ENCODE measurements around the gene SOBP.
"Not testable (repeated sequence)": the region's sequence is repeated elsewhere in the genome, so short reads cannot be mapped to it uniquely, and the experiment has no call there.

SOBP gene

DNA sequence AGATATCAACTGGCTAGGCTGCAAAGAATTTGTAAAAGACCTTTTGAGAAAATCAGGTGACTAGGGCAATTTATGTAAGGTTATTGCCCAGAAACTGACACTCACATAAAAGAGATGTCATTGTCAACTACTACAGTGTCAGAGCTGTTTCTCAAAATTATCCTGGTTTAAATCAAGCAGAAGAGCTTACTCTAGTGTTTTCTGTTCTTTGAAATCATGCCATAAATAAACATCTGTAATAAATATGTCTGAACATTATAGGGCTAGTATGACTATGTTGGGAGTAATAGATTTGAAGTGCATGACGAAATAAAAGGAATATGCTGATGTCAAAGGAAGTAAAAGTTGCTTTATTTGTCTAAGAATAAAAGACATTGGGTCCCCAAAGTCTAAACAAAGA, 19.6 kb upstream of the SOBP start:
- Histone ChIP-seq H3K27me3 (ENCODE audit: low read depth) (no peaks in the 10 kb centered on the region), H3K9me3 (no peaks in the 10 kb centered on the region), H3K36me3 (replicated peaks) (no peaks in the 10 kb centered on the region), H3K4me1 (no peaks in the 10 kb centered on the region), H3K4me3 (no peak overlapping the region)
- no peak for DNase-seq (ENCODE audit: low spot score in 2 of 2)
- in situ Hi-C loops (cut with MboI; ENCODE audit: low sequenced_read_pairs), result no loop called here

DNA sequence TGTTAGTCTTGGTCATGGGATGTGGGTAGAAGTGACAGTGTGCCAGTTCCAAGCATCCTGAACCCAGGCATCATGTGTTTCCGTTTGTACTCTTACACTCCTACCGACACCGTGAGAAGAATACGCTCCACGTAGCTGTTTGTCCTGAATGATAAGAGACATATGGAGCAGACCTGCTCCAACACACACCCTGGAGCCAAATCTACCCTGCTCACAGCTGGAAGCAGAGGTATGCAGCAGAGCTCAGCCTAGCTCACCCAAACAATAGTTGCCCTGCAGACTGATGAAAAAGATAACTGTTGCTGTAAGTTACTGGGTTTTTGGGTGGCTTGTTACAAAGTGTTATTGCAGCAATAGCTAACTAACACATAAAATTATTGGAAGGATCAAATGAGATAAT, 16.3 kb upstream of the SOBP start:
- H3K4me3 ChIP-seq, result no peak overlapping the region
- no peaks in the 10 kb centered on the region; the same call in 1 of the 2 replicates for H3K36me3 ChIP-seq (replicated peaks)
- H3K27me3 ChIP-seq (ENCODE audit: low read depth), result no peaks in the 10 kb centered on the region
- no peak for DNase-seq (ENCODE audit: low spot score in 2 of 2)
- H3K4me1 ChIP-seq, result no peaks in the 10 kb centered on the region
- no peaks in the 10 kb centered on the region for H3K9me3 ChIP-seq
- in situ Hi-C loops (cut with MboI; ENCODE audit: low sequenced_read_pairs), result no loop called here

DNA sequence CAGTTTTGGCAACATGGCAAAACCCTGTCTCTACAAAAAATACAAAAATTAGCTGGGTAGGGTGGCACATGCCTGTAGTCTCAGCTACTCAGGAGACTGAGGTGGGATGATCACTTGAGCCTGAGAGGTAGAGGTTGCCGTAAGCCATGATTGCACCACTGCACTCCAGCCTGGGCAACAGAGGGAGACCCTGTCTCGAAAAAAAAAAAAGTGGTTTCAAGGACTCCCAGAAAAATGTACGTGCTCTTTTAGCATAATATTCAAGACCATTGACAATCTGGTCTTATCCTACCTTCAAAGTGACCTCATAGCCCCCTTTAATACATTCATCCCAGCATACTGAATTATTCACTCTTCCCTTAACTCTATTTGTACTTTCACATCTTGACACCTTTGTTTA, 14.6 kb upstream of the SOBP start:
- H3K4me3 ChIP-seq; H3K36me3 ChIP-seq (replicated peaks); DNase-seq (ENCODE audit: low spot score in 2 of 2); H3K27me3 ChIP-seq (ENCODE audit: low read depth); H3K4me1 ChIP-seq; in situ Hi-C loops (cut with MboI; ENCODE audit: low sequenced_read_pairs); H3K9me3 ChIP-seq: not testable (repeated sequence)

DNA sequence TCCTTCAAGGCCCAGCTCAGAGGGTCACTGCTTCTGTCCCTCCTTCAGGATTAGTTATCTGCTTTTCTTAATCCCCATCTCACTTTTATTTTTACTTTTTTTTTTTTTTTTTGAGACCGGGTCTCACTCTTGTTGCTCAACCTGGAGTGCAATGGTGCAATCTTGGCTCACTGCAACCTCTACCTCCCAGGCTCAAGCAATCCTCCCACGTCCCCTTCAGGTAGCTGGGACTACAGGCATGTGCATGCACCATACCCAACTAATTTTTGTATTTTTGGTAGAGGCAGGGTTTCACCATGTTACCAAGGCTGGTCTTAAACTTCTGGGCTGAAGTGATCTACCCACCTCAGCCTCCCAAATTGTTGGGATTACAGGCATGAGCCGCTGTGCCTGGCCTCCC, 14.1 kb upstream of the SOBP start:
- DNase-seq (ENCODE audit: low spot score in 2 of 2); in situ Hi-C loops (cut with MboI; ENCODE audit: low sequenced_read_pairs); H3K4me3 ChIP-seq; H3K9me3 ChIP-seq; H3K4me1 ChIP-seq; H3K27me3 ChIP-seq (ENCODE audit: low read depth); H3K36me3 ChIP-seq (replicated peaks): not testable (repeated sequence)

DNA sequence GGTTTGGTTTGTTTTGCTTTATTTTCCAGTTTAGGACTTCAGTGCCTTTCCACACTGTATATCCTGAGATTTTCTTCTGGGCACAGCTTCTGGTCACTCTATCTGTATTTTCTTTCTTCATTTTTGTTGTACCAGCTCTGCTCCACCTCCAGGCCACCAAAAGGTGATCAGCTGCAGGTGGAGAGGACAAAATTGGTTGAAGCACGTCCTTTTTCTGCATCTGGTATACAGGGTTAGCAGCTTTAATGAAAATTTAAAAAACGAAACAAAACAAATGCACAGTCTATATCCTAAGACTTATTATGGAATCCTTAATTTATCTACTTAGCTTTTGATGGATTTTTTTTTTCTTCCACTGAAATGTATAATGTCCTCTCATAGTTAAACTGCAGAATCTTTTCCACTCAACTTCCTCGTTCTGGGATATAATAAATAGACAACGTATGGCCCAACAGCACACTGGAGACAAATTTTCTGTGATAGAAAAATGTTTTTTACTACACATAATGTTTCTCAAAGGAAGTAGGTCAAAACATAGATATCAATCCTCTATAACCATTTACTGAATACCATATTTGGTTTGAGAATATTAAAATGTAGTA, 10.7 kb upstream of the SOBP start:
- in situ Hi-C loops (cut with MboI; ENCODE audit: low sequenced_read_pairs), result no loop called here
- Histone ChIP-seq H3K27me3 (ENCODE audit: low read depth) (no peaks in the 10 kb centered on the region), H3K36me3 (replicated peaks) (no peaks in the 10 kb centered on the region; the same call in 1 of the 2 replicates), H3K4me3 (no peak overlapping the region), H3K9me3 (no peaks in the 10 kb centered on the region), H3K4me1 (peaks cover 9% of the 10 kb centered on the region)
- no peak for DNase-seq (ENCODE audit: low spot score in 2 of 2)

DNA sequence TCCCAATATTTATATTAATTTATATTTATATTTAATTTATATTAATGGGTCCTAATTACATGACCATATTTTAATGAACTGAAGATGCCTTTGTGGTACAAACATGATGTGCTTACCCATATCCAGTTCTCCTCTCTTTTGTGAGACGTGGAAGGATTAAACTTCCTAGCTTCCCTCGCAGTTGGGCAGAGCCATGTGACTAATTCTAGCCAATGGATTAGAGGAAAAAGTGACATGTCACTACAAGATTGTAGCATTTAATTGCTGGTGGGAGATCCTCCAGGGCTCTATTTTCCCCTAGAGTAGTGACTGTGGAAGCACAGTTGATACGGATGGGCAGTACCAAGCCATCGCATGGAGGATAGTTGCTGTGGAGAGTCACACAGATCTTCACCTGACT, 4.8 kb upstream of the SOBP start:
- Histone ChIP-seq H3K4me3 (no peak overlapping the region), H3K36me3 (replicated peaks) (no peaks in the 10 kb centered on the region), H3K9me3 (no peaks in the 10 kb centered on the region), H3K4me1 (peaks cover 25% of the 10 kb centered on the region), H3K27me3 (ENCODE audit: low read depth) (no peaks in the 10 kb centered on the region)
- in situ Hi-C loops (cut with MboI; ENCODE audit: low sequenced_read_pairs), result no loop called here
- DNase-seq (ENCODE audit: low spot score in 2 of 2), result no peak

DNA sequence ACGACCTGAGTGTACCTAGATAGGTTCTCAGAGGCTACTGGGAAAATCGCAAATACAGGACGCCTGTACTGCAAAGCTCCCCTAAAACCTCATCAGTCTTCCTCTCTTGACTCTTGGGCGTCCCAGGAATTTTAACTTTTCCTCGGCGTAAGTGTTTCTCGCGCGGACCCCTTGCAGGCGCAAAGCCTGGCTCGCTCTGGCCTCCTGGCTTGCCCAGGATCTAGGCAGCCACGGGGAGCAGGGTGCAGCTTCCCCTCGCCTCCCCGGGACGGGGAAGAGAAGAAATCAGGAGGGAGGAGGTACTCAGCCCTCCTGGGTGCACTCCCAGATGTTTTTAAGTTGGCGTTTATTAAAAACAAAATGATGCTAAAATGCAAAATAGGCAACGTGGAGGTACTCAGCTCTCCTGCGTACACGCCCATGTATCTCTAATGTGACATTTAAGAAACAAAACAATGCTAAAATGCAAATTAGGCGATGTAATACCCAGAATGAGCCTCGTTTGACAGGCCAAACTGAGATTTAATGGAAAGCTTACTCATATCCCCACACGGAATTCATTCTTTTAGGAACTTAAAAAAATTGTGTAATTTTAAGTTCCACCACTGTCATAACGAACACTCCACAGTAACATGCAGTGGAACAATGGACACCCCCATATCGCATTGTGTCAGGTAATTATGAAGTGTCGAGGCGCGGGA, 1.6 kb upstream of the SOBP start:
- no peaks in the 10 kb centered on the region for H3K36me3 ChIP-seq (replicated peaks)
- no peaks in the 10 kb centered on the region for H3K9me3 ChIP-seq
- DNase-seq (ENCODE audit: low spot score in 2 of 2), result peak in 1 of 2 experiments; percentile 48
- in situ Hi-C loops (cut with MboI; ENCODE audit: low sequenced_read_pairs), result no loop called here
- H3K4me1 ChIP-seq, result peaks cover 21% of the 10 kb centered on the region
- H3K27me3 ChIP-seq (ENCODE audit: low read depth), result no peaks in the 10 kb centered on the region
- peak overlapping the region; percentile 57 for H3K4me3 ChIP-seq

DNA sequence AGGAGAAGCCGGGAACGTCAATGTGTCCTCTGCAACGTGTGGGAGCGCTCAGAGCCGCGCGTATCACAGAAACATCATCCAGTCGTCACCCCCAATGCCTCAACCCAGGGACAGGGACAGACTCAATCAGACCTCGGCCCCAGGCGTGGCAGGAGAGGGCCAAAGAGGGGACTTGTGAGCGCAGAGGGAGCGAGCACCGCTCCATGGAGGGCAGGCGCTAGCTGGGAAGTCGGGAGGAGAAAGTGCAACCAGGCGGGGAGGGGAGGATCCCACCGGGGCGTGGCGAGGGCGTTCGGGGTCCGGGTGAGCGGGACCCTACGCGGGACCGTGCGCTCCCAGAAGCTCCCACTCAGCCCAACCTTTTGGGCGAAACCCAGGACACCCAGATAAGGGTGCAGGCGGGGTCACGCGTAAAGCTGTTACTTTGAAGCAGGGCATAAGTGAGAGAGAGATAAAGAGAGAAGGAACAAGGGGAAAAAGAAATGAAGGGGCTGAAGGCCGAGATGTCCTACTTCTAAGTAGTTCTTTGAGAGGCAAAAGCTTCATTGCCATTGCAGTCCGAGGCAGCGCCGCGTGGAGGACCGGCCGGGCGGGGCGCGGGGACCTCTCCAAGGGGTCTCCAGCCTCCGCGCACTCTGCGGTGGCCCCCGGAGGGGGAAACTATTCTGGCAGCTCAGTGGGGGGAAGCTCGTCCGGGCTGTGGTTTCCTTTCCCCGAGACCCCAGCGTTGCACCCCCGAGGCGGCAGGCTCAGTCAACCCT, 862 bp upstream of the SOBP start:
- Histone ChIP-seq H3K27me3 (ENCODE audit: low read depth) (no peaks in the 10 kb centered on the region), H3K9me3 (no peaks in the 10 kb centered on the region), H3K4me1 (peaks cover 28% of the 10 kb centered on the region), H3K36me3 (replicated peaks) (no peaks in the 10 kb centered on the region), H3K4me3 (peak overlapping the region; percentile 57)
- peak; percentile 55 to 85 for DNase-seq (ENCODE audit: low spot score in 2 of 2)
- in situ Hi-C loops (cut with MboI; ENCODE audit: low sequenced_read_pairs), result no loop called here

DNA sequence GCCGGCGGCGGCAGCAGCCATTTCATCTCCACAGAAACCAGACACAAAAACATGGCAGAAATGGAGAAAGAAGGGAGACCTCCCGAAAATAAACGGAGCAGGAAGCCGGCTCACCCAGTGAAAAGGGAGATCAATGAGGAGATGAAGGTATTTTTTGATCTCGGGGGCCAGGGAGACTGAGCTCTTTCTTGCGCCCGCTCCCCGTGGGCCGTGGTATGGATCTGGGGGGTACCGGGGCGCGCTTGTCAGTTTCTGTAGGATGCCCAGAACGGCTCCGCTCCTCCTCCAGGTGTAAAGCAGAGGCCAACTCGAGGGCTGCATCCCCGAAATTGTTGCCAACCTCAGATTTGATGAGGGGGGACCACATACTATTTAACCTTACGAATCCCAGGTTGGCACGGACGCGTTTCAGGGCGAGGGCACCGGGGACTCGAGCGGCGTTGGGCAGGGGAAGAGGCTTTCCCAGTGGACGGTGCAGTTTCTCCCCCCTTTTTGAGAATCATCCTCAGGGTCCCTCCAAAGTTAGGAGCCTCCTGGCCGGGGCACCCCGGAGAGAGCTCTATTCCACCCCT, 735 bp downstream of the SOBP start:
- in situ Hi-C loops (cut with MboI; ENCODE audit: low sequenced_read_pairs), result loop anchor here (10.0 kb wide), 1 partner anchor 356 kb away; no protein-coding TSS in a partner anchor

DNA sequence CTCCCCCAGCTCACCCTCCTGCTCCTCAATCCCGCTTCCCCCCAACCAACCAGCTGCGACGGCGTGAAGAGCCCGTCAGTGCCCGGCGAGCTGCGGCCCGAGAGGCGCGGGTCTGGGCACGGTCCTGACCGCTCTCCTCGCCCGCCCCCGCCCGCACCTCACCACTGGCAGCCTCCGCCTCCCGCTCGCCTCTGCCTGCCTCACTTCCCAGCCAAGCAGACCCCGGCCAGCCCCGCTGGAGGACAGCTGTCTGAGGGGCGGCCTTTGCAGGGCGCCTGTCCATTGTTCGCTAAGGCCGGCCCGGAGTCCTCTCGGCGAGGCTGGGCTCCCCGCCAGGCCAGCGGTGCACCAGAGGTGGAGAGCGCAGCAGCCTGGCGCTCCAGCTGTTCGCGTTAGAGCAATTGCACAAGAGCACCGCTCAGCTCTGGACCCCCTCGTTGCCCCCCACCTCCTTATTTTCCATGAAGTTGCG, 1.3 kb downstream of the SOBP start:
- peak in 1 of 2 experiments; percentile 74 for DNase-seq (ENCODE audit: low spot score in 2 of 2)
- no peaks in the 10 kb centered on the region for H3K9me3 ChIP-seq
- no peaks in the 10 kb centered on the region for H3K36me3 ChIP-seq (replicated peaks)
- H3K27me3 ChIP-seq (ENCODE audit: low read depth), result no peaks in the 10 kb centered on the region
- in situ Hi-C loops (cut with MboI; ENCODE audit: low sequenced_read_pairs), result loop anchor here (10.0 kb wide), 1 partner anchor 356 kb away; no protein-coding TSS in a partner anchor
- H3K4me1 ChIP-seq, result peaks cover 41% of the 10 kb centered on the region
- peak overlapping the region; percentile 72 for H3K4me3 ChIP-seq

More for the DNA sequence above, 735 bp downstream of the SOBP start:
- no peaks in the 10 kb centered on the region for H3K9me3 ChIP-seq
- peaks cover 38% of the 10 kb centered on the region for H3K4me1 ChIP-seq
- no peak for DNase-seq (ENCODE audit: low spot score in 2 of 2)
- H3K4me3 ChIP-seq, result peak overlapping the region; percentile 72
- no peaks in the 10 kb centered on the region for H3K27me3 ChIP-seq (ENCODE audit: low read depth)
- no peaks in the 10 kb centered on the region for H3K36me3 ChIP-seq (replicated peaks)

DNA sequence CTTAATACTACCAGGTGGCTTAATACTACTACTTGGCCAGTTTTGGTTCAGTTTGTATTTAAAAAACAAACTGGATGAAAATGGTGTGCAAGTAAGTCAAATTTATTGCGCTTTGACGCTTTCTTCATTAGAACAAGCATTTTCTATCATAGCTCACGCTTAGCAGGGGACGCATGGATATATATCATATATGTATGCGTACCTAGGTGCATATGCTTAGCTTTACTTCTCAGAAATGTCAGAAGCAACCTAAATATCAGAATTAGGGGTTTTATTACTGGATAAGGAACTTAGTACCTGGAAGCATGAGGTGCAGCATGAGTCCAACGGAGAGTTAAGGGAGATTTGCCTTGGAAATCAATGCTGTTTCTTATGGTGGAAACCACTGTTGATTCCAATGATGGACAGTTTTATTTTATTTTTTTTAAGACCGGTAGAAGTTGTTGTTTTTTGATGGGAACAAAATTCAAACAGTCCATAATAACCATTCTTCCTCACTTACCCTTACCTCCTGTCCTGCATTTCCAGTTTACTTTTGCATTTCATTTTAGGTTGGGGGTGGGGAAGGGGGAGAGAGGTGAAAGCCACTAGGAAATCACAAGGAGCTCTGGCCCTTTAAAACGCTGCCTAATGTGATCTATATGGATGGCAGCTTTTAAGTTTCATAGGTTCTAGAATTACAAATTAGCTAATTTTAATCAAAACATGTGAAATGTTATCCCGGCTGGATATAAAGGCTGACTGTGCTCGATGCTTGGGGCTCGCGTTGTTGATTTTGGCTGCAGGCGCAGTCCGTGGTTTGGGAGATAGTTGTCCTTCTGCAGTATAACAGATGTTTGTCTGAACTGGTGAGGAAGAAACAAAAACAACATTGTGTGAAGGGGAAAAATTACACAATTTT, 2.1 kb downstream of the SOBP start:
- DNase-seq (ENCODE audit: low spot score in 2 of 2), result no peak
- in situ Hi-C loops (cut with MboI; ENCODE audit: low sequenced_read_pairs), result loop anchor here (10.0 kb wide), 1 partner anchor 357 kb away; no protein-coding TSS in a partner anchor
- Histone ChIP-seq H3K36me3 (replicated peaks) (no peaks in the 10 kb centered on the region), H3K4me1 (peaks cover 48% of the 10 kb centered on the region), H3K27me3 (ENCODE audit: low read depth) (no peaks in the 10 kb centered on the region), H3K9me3 (no peaks in the 10 kb centered on the region), H3K4me3 (peak overlapping the region; percentile 72)

DNA sequence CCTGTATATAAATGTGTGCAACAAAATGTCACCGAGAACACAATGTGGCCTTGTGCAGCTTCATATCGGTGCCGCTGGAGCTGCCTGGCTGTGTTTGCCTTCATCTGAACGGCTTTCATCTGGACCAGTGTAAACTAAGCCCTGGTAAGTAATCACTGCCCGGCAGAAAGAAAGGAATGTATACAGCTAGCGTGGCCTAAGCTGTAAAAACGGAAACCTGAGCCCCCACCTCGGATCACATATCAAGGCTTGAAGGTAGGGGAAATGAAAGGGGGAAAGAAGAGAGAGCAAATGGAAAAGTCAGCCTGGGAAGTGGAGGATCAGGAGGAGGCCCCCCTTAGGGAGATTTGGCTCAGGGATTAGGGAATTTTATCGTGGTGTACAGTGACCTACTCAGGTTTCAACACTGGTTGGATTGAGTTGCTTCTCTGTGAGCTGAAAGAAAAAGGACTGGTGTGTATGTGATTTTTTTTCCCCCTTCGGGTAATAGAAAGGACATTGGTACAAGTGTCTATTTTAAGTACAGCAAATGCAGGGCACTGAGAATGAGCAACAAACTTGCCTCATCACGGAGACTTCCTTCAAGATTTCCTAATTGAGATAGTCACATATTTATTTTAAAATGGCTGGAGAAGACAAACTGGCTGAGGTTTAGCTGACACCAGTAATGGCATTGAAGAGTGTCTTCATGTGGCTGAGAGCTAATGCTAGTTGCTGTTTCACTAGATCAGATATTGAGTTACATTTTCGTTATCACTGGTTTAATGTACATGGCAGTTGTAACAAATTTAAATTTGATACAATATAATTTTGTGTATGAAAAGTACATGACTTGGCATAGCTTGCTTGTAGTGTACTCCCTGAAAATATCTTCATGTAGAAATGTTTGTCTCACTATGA, 3.5 kb downstream of the SOBP start:
- Histone ChIP-seq H3K4me1 (peaks cover 52% of the 10 kb centered on the region), H3K27me3 (ENCODE audit: low read depth) (no peaks in the 10 kb centered on the region), H3K36me3 (replicated peaks) (no peaks in the 10 kb centered on the region), H3K4me3 (peak overlapping the region; percentile 72), H3K9me3 (no peaks in the 10 kb centered on the region)
- in situ Hi-C loops (cut with MboI; ENCODE audit: low sequenced_read_pairs), result loop anchor here (10.0 kb wide), 1 partner anchor 359 kb away; no protein-coding TSS in a partner anchor
- DNase-seq (ENCODE audit: low spot score in 2 of 2), result peak; percentile 76 to 83

All from HAP-1 (cell line).